ENCODE measurements around the gene MAP6.
"Not testable (repeated sequence)": the region's sequence is repeated elsewhere in the genome, so short reads cannot be mapped to it uniquely, and the experiment has no call there.

The MAP6 gene

DNA sequence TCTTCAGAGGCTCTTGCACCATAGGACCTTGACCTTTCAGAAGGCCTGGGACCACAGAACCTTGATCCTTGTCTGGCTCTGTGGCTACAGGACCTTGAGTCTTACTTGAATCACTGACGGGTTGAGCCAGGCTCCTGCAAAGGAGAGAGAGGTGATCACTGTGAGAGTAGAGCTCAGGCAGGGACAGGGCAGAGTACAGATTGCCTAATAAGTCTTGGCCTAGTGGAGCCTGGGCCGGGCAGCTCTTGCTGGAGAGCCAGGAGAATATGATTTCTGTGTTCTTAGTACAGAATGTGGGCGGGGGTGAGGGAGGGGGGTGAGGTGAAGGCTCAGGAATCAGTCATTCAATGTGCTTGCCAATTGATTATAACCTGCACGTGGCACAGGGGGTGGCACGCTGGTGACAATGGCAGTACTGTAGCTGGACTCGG, 80.8 kb downstream of the MAP6 start:
- no peak for DNase-seq

DNA sequence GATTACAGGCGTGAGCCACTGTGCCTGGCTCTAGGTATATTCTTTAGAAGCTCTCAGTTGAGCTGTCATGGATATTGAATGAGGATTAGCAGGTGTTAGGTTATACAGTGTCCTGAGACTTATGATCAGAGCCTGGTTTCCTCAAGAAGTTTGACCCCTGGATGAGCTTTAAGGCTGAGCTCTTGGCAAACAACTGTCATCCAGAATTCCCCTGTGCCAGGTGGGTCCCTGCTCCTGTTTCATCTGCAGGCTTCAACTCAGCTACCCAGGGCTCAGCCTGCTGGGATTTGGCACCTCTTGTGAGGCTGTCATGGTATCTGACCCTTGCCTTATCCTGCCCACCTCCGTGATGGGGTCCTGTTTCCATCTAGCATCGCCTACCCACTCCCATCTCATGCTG, 82.4 kb downstream of the MAP6 start:
- no peak for DNase-seq

- DNase-seq, result no peak
Observed at GRCh38 chr11:75585293-75585670, 83.6 kb downstream of the MAP6 start.

- not testable (repeated sequence) for DNase-seq
Observed at GRCh38 chr11:75584659-75585292, 84.1 kb downstream of the MAP6 start.

- peak; percentile 4 for DNase-seq
Observed at GRCh38 chr11:75583718-75584658, 84.8 kb downstream of the MAP6 start.

GRCh38 chr11:75582895-75583717, 85.7 kb downstream of the MAP6 start:
- DNase-seq, result peak; percentile 65

- DNase-seq, result no peak
Observed at GRCh38 chr11:75582506-75582894, 86.3 kb downstream of the MAP6 start.

GRCh38 chr11:75579841-75580240, 89.0 kb downstream of the MAP6 start:
- DNase-seq, result no peak

DNA sequence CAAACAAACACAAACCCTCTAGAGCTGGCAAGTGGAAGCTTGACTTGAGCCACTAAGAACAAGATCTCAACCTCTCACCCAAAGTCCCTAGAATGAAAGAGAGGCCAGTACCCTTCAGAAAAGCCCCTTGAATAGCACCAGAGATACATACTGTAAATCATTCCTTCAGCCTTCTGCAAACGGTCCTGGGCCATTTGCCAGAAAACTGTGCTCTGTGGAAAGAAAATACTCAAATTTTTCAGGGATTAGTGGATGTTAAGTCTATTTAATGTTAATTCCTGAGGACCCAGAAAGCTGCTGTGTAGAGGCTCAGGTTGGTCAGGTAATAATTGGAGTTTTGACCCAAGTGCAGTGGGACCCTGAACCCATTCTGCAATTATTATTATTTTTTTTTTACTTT, 89.9 kb downstream of the MAP6 start:
- DNase-seq, result no peak

DNA sequence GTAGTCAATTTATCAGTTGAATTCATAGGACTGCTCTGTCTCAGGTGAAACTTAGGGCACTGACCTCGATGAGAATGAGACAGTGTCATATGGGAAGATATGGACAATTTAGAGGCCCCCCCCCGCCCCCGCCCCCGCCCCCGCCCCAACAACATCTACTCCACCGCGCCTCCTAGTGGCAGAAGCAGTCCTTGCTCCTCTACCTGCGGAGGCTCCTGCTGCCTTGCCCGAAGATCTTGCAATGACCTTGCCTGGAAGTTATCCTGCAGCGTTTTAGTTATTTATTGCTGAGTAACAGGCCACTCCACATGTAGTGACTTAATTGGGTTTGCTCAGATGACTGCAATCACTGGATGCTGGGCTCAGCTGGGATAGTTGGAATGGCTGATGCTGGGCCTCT, 91.6 kb downstream of the MAP6 start:
- peak; percentile 58 for DNase-seq

DNA sequence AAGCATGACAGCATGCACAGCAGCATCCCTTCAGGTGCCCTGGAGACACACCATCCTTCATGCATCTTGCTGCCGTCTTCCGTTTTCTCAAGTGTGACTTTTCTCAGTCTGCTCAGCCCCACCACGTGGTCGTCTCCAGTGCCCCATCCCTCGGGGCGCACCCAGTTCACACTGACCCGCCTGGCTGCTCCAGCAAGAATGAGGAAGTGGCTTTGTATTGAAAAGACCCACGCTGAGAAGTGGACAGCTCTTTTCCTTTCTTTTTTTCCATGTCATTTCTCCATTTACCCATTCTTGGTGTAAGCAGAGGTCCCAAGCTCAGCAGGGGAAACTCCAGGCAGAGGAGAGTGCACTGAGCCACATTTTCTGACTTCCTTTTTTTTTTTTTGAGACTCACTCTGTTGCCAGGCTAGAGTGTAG, 92.3 kb downstream of the MAP6 start:
- no peak for DNase-seq

GRCh38 chr11:75576017-75576416, 92.8 kb downstream of the MAP6 start:
- no peak for DNase-seq

DNA sequence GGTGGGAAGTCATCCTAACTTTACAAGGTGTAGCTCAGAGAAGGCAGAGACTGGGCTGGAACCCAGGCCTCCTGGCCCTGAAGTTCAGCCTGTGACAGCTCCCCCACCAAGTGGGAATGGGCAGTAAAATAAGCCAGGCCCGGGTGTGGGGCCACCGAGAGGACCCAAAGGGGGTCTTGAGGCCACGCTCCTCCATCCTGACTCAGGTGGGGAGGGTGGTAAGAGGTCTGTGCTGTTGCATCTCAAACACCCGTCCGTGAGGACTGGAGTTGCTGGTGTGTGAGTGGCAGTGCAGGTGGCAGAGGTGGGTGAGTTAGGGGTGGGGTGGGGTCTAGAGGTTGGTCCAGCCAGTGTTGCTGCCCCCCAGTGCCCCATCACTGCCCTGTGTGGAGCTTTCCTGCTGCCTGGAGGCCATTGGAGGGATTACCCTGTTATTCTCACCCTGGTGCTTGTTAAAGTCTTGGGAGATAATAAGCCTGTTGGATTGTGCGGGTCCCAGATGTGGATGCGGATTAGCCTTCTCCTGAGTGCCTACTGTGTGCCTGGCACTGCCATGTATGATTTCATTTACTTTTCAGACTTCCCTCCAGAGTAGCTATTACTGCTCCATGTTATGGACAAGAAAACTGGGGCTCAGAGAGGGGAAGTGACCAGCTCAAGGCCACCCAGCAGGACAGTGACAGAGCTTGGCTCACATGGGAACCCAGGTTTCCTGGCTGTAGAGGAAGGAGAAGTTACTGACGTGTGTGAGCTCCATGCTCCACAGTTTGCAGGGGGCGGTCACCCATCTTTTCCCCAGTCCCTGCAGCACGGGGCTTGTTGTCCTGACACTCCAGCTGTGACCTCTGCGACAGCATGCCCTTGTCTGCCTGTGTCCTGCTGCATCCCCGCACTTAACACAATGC, 93.9 kb downstream of the MAP6 start:
- no peak for DNase-seq

DNA sequence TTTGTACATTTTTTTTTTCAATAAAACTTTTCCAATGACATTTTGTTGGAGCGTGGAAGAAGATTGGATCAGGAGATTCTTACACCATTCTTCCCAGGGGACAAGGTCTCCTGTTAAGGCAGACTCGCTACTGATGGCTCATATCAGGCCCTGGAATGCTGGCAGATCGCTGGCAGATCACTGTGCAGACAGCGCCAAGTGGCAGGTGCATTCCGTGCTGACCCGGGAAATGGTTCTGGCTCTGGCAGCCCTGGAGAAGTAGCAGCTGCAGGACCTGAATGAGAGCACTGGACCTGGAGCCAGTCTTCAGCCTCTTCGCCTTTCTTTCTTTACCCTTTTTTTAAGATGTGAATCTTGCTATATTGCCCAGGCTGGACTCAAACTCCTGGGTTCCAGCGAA, 96.1 kb downstream of the MAP6 start:
- no peak for DNase-seq

GRCh38 chr11:75571625-75572024, 97.2 kb downstream of the MAP6 start:
- no peak for DNase-seq

GRCh38 chr11:75570559-75571139, 98.2 kb downstream of the MAP6 start:
- DNase-seq, result no peak

GRCh38 chr11:75568616-75569219, 100.1 kb downstream of the MAP6 start:
- DNase-seq, result no peak

DNA sequence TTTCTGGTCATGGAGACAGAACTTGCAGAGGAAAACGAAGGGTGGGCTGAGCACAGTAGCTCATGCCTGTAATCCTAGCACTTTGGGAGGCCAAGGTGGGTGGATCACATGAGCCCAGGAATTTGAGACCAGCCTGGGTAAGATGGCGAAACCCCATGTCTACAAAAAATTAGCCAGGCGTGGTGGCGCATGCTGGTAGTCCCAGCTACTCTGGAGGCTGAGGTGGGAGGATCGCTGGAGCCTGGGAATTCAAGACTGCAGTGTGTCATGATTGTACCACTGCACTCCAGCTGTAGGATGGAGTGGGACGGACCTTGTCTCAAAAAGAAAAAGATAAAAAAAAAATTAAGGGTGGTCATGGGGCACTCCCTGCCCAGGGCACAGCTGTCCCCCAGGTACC, 100.9 kb downstream of the MAP6 start:
- DNase-seq, result no peak

GRCh38 chr11:75566763-75567279, 102.0 kb downstream of the MAP6 start:
- DNase-seq, result no peak

DNA sequence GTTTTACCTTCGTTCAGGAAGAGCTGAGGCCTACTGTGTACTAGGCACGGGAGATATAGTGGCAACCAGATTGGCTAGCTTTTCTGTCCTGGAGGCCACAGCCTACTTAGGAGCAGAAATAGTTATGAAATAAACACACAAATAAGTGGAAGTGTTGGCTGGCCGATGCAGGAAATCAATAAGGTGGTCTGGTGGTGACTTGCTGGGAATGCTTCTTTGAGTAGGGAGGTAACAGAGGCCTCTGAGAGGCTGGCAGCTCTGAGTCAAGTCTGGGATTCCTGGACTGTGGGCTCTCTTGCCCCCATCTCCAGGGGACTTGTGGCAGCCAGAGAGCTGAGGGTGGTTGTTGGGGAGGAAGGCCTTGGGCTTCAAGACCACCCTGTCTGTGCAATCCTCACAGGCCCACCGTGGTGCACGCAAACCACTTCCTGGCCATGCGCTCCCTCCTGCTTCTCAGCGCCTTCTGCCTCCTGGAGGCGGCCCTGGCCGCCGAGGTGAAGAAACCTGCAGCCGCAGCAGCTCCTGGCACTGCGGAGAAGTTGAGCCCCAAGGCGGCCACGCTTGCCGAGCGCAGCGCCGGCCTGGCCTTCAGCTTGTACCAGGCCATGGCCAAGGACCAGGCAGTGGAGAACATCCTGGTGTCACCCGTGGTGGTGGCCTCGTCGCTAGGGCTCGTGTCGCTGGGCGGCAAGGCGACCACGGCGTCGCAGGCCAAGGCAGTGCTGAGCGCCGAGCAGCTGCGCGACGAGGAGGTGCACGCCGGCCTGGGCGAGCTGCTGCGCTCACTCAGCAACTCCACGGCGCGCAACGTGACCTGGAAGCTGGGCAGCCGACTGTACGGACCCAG, 102.7 kb downstream of the MAP6 start:
- DNase-seq, result no peak
